T-helper 1 cell (primary cell): ENCODE results near the gene MAGI3.

ENCODE experiments used
- DNase-seq, 5 donors: peaks; one replicate each; pipeline ENCODE4 v3.0.0-alpha.2; 2012 to 2020

Gene MAGI3

DNA sequence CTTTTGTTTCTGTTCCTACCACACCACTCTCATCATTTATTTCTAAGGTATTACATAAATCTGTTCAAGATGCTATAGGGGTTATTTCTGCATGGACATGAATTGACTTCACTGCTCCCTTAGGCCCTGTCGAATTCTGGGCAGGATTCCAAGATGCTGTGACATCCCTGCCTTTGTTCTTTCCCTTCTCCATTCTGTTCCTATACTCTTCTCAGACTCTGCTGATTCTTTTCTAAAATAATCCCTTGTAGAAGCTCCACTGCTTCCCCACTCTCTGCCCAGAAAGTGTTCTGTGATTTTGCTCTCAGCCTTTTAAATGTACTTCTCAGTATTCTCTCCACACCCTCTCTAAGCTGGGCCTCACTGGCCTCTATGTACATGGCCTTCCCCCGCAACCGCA, 269.8 kb downstream of the MAGI3 start:
- DNase-seq = no peak

DNA sequence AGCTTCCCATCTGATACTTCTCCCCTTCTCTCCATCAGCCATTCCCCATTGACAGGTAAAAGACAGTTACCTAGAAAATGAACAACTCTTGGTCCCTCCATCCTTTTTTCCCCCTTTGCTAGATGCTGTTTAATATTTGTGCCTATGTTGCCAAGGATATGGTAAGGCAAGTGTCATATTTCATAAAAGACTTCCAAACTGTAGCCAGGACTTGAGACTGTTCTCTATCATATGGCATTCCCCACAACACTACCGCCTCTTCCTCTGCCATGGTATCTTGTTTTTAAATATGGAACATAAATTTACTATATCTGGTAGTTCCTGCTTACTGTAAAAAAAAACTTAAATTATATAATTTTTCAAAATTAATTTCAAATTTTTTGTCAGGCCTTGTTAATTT, 271.8 kb downstream of the MAGI3 start:
- no peak for DNase-seq

DNA sequence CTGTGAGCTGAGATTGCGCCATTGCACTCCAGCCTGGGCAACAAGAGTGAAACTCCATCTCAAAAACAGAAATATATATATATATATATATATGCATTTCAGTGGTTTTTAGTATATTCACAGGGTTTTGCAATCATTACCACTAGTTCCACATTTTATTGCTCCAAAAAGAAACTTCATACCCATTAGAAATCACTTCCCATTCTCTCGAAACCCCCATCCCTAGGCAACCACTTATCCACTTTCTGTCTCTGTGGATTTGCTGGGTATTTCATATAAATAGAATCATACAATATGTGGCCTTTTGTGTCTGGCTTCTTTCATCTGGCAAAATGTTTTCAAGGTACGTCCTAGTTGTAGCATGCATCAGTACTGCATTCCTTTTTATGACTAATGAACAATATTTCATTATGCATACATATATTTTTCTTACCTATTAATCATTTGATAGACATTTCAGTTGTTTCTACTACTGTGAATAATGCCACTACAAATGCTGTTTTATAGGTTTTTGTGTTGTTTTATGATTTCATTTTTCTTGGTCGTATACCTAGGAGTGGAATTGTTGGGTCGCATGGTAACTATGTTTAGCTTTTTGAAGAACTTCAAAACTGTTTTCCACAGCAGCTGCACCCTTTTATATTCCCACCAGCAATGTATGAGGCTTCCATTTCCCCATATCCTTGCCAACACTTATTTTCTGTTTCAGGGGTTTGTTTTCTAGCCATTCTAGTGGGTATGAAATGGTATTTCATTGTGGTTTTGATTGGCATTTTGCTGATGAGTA, 273.0 kb downstream of the MAGI3 start:
- DNase-seq = no peak

- DNase-seq = no peak
Measured at GRCh38 chr1:113665071-113665470, 274.8 kb downstream of the MAGI3 start.

DNA sequence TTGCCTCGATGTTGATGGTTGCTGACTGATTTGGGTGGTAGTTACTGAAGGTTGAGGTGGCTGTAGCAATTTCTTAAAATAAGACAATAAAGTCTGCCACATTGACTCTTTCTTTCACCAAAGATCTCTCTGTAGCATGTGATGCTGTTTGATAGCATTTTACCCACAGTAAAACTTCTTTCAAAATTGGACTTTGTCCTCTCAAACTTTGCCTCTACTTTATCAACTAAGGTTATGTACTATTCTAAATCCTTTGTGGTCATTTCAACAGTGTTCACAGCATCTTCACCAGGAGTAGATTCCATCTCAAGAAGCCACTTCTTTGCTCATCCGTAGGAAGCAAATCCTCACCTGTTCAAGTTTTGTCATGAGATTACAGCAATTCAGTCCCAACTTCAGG, 275.8 kb downstream of the MAGI3 start:
- no peak for DNase-seq

- DNase-seq = no peak
Measured at GRCh38 chr1:113669988-113670387, 279.7 kb downstream of the MAGI3 start.

DNA sequence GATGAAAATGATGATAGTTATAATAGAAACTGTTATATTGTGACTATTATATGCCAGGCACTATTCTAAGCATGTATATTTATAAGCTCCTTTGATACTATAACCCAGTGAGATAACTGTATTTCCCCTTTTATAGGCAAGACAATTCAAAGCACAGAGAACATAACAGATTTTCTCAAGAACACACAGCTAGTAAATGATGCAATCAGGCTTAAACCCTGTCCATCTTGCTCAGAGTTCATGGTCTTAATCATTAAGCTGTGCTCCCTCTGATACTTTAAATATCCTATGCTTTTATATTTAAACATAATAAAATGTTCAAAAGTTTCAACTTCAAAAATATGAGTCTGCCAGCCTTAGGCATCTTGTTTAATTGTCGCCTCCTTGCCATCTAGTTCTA, 280.3 kb downstream of the MAGI3 start:
- no peak for DNase-seq

GRCh38 chr1:113672491-113672890, 282.2 kb downstream of the MAGI3 start:
- DNase-seq = no peak

GRCh38 chr1:113674591-113674990, 284.3 kb downstream of the MAGI3 start:
- DNase-seq = no peak

DNA sequence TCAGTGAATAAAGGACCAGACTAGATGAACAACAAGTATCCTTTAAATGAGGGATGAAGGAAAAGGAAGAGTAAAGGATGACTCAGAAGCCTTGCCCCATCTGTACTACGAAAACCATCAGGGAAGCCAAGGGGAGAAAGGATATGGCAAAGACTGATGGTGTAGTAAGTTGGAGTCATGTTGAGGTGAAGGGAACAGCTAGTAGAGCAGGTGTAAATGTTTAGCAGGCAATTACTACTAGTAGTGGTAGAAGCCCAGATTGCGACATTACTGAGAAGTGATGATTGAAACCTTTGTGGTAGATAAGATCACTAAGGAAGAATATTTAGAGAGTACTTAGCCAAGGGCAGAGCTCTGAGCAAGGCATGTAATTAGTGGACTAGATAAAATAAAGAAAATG, 285.0 kb downstream of the MAGI3 start:
- no peak for DNase-seq

DNA sequence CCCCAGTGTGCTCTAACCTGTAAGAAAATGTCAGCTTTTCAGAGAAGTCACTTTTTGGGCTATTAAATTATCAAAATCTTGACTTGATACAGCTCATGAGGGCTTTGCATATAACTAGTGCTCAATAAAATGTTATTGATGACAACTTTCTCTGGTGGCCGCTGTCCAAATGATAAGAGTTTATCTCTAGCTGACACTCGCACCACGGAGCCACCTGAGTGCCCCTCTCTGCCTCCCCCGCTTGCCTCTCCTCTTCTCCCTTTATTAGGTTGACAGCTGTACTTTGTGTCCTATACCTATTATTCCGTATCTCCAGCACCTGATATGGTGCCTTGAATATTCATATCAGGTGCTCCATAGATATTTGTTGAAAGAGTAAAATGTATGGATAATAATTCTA, 286.2 kb downstream of the MAGI3 start:
- DNase-seq = no peak

GRCh38 chr1:113677250-113678158, 287.2 kb downstream of the MAGI3 start:
- DNase-seq = peak in 1 of 5 donors; percentile 21

GRCh38 chr1:113678159-113678469, 287.8 kb downstream of the MAGI3 start:
- no peak for DNase-seq

GRCh38 chr1:113681596-113682337, 291.5 kb downstream of the MAGI3 start:
- no peak for DNase-seq

DNA sequence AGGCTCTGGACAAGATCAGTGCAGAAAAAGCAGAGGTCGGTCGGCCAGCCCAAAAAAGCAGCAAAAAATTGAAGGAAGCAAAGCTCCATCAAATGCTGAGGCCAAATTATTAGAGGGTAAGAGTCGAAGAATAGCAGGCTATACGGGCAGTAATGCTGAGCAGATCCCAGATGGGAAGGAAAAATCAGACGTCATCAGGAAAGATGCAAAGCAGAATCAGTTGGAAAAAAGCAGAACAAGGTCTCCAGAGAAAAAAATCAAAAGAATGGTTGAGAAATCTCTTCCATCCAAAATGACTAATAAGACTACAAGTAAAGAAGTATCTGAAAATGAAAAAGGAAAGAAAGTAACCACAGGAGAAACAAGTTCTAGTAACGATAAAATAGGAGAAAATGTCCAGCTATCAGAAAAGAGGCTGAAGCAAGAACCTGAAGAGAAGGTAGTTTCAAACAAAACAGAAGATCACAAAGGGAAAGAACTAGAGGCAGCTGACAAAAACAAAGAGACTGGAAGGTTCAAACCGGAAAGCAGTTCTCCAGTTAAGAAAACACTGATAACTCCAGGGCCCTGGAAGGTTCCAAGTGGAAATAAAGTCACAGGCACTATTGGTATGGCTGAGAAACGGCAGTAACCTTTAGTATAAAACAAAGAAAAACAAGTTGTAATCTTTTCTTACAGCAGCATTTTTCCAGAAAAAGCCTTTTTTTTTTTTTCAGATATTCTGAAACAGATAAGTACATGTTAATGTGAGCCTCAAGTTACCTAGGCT, 293.3 kb downstream of the MAGI3 start:
- DNase-seq = no peak

GRCh38 chr1:113684153-113684541, 293.8 kb downstream of the MAGI3 start:
- DNase-seq = no peak

- no peak for DNase-seq
Measured at GRCh38 chr1:113686891-113687618, 296.7 kb downstream of the MAGI3 start.

DNA sequence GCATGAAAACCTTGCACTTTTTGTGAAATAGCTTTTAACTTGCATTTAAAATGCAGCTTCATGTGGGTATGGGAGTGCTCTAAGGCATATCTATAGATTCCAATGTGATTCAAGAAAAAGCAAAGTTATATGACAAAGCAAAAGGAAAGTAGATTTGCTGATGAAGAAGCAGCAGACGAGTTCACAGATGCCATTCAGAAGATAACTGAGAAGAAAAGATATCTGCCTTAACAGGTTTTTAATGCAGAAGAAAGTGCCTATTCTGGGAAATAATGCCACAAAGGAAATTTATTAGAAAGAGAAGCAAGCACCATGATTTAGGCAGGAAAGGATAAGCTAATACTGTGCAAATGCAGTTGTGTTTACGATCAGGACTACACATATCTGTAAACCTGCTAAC, 300.9 kb downstream of the MAGI3 start:
- DNase-seq = no peak

DNA sequence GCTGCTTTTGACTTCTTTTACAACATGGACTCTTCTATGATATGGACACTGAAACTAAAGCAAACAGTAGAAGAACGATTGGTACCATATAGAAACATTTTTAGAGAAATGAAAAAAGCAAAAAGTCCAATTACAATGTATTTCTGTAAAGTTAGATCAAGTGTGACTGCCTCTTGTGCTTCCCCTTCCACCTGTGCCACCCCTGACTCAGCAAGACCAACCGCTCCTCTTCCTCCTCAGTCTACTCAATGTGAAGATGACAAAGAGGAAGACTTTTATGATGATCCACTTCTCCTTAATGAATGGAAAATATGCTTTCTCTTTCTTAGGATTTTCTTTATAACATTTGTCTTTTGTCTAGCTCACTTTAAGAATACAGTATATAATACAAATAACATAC, 302.0 kb downstream of the MAGI3 start:
- no peak for DNase-seq

DNA sequence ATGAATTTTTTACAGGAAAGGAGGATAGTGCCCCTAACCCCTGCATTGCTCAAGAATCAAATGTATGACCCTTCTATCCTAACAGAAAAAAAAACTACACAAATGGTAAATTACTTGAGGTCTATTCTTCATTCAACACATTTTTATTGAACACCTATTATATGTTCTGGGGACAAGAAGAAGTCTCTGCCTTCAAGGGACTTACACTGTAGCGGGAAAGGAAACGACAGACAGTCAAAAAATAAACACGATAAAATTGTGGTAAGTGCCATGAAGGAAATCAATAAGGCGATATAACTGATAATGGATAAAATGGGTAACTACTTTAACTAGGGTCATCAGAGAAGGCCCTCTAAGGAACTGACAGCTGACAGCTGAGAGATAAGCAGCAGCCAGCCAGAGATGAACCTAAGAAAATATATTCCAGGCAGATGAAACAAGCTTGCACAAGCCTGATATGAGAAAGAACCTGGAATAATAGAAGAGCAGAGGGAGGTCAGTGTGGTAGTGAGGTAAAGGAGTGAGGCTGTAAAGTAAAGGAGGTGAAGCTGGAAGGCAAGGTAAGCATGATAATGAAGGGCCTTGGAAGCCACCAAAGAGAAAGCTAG, 302.6 kb downstream of the MAGI3 start:
- no peak for DNase-seq

GRCh38 chr1:113694910-113695309, 304.6 kb downstream of the MAGI3 start:
- DNase-seq = no peak

DNA sequence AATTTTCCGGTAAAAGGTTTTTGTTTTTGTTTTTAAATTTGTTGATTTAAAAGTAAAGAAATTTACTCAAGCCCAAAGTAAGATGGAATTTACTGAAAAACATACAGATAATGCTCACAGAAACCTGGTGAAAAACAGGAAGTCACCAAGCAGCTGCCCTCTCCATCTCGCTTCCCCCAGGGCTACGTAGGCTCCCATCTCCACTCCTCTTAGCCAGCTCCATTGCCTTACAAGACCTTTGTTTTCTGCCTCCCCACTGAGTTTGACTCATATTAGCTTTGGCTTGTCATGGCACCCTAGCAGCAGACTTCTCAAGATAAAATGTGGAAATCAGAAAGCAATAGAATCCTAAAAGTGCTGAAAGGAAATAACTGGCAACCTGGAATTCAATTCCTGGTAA, 311.1 kb downstream of the MAGI3 start:
- DNase-seq = no peak
